ENCODE measurements around the gene BSND.

BSND gene

DNA sequence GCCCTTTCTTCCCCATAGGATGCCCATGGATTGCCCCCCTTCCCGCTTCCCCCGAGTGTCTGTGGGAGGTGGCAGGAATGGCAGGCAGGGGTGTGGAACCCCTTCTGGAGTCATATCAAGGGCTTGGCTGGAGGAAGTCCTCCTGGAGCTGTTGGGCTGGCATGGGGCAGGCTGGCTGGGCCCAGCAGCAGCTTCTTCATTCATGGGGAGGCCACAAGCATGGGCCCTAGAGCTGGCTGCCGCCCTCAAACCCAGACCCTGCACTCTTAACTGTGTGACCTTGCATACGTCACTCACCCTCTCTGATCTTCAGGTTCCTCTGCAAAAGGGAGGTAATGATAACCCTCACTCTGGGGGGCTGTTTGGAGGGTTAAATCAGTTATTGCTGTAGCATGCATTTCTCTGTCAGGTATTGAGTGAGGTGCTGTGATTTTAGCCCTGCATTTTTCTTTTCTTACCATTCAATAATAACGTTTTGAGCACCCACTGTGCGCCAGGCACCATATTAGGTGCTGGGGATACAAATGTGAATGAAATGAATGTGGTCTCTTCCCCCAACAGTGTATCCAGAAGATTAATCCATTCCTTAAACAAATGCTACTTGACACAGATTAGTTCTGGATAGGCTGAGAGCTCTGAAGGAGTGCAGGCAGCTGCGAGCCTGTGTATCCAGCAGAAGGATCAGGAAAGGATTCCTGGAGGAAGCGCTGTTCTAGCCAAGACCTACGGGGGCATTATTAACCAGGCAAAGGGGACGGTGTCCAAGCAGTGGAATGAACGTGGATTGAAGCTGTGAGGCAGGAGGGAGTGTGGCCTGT, 49.9 kb downstream of the BSND start:
- DNase-seq (ENCODE audit: low spot score): no peak

DNA sequence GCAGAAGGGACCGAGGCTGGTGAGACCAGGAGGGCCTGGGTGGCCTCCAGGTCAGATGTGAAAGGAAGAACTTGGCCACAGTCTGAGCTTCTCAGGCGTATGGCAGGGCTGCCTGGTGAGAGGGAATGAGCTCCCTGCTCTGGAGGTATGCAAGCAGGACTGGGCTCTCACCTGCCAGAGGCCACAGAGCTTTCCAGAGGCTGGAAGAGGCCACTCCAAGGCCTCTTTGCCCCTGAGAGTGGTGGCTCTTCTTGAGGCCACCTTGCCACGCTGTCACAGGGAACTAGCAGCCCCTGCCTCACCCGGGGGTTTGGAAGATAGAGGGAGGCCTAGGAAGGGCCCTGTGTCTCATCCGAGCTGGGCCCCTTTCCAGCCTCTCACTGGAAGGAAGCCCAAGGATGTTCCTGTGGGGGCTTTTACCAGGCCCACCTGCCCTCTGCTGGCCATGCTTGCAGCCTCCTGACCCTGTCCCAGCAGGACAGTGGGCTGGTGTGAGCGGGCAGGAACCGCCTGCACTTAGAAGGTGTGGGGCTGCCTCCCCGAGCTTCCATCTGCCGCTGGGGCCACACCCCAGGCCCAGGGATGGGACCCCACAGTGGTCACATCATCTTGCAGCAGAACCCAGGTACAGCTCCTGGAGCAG, 50.7 kb downstream of the BSND start:
- no peak for DNase-seq (ENCODE audit: low spot score)

DNA sequence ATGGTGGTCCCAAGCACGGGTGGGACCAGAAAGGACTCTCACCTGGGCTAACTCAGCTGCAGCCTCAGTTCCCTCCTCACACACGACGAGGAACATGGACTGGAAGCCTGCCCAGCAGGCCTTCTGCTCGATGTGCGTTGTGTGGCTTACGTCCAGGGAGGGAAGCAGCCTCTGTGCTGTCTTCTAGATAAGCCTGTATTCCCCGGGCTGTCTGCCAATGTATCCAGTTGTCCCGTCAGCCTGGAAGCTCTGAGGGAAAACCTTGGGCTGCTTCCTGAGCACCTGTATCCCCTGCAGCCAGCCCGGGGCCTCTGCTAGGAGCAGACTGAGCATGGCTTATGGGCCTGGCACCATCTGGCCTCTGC, 51.2 kb downstream of the BSND start:
- DNase-seq (ENCODE audit: low spot score): no peak

DNA sequence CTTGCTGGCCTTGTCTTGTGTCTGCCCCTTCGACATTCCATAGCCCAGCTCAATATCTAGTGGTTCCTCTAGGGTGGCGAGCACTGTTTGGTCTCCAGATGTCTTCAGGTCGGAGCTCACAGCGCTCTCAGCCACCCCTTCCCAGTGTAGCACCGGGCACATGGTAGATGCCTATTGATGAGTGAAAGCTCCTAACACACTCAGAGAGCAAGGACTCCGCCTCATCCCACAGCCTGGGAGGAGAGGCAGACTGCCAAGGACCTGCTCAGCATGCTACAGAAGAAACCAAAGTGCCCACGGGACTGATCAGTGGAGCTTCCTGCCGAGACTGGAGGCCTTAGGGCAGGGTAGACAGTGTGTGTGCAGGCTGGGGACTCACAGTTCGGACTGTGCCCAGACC, 51.5 kb downstream of the BSND start:
- no peak for DNase-seq (ENCODE audit: low spot score)

DNA sequence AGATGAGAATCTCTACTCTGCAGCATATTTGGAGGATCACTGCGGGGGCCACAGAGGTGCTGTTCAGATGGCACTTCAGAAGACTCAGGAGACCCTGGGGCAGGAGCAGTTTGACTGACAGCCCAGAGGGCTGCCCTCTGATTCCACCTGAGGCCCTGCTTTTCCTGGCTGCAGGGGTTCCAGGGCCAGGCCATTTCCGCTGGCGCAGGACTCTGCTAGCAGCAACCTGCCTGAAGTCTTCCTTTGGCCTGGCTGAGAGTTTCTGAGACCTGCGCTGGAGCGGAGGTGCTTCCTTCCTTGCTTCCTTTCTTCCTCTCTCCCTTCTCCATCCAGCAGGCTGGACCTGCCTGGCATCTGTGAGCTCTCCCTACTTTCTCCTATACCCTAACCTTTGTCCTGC, 52.4 kb downstream of the BSND start:
- DNase-seq (ENCODE audit: low spot score): no peak

DNA sequence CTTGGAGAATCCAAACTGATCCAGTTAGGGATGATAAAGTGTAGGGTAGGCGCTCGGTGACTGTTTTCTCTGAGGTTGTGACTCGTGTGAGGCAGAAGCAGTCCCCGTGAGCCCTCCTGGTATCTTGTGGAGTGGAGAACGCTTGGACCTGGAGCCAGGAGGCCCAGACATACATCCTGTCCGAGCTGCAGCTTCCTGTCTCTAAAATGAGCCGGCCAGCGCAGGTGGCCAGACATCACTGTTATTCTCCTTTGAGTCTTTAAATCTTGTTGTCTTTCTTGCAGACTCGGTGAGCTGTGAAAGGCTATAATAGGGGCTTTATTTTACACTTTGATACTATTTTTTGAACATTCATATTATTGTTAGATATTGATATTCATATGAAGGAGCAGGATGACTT, 52.9 kb downstream of the BSND start:
- no peak for DNase-seq (ENCODE audit: low spot score)

DNA sequence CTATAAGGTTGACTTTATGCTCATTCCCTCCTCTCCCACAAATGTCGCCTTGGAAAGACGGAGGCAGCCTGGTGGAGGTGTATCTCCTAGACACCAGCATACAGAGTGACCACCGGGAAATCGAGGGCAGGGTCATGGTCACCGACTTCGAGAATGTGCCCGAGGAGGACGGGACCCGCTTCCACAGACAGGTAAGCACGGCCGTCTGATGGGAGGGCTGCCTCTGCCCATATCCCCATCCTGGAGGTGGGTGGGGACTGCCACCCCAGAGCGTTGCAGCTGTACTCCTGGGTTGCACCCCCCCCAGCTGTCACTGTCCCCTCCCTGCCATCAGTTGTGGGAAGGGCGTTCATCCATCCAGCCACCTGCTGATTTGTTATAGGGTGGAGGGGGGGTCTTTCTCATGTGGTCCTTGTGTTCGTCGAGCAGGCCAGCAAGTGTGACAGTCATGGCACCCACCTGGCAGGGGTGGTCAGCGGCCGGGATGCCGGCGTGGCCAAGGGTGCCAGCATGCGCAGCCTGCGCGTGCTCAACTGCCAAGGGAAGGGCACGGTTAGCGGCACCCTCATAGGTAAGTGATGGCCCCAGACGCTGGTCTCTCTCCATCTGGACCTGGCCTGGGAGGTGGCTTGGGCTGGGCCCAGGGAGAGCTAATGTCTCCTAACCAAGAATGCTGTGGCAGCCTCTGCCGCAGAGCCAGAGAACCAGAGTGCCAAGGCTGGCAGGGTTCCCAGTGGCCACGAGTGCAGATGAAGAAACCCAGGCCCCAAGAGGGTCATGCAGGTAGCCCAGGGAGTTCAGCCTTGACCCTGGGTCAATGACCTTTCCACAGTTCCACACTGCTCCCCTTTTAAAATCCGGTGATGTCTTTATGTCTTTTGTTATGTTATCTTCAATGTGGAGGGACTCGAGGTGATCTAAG, 53.7 kb downstream of the BSND start:
- no peak for DNase-seq (ENCODE audit: low spot score)

DNA sequence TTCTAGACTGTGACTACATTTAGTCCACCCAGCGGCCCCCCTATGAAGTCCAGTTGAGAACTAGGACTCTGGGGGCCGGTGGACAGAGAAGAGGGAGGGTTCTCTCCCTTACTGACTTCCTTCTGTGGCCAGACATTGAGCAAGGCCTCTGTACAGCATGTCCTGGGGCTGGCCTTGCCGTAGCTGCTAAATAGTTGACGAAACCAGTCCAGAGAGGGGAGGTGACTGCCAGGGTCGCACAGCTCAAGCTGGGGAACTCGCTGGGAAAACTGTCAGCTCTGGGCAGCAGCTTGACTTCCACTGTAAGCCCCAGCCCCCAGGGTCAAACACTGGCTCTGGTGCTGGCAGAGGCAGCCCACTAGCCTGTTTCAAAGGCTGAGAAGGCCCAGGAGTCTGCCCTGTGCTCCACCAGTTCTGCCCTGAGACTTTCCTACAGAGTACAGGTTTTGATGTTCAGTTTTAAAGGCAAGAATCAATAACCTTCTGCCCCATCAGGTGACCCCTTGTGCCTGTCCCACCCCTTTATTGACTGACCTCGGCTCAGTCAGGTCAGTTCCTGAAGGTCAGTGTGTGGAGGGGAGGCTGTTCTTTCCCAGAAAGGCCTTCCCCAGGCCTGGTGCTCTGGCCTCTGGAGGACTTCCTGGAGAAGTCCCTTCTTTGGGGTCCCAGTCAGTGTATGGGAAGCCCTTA, 54.7 kb downstream of the BSND start:
- DNase-seq (ENCODE audit: low spot score): no peak

DNA sequence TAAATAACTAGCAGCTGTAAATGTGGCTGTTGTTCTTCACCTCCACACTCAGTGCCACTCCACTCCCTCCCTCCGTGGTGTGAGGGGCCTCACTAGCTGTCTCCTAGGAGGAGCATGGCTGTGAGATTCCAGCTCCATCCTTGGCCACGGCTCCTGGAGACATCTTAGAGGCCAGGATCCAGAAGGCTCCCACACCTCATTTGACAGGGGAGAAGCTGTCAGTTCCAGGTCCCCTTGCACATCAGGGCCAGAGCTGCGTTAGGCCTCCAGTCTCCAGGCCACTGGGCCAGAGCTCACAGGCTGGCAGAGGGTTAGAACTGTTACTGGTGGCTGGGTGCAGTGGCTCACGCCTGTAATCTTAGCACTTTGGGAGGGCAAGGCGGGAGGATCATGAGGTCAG, 55.7 kb downstream of the BSND start:
- DNase-seq (ENCODE audit: low spot score): no peak

DNA sequence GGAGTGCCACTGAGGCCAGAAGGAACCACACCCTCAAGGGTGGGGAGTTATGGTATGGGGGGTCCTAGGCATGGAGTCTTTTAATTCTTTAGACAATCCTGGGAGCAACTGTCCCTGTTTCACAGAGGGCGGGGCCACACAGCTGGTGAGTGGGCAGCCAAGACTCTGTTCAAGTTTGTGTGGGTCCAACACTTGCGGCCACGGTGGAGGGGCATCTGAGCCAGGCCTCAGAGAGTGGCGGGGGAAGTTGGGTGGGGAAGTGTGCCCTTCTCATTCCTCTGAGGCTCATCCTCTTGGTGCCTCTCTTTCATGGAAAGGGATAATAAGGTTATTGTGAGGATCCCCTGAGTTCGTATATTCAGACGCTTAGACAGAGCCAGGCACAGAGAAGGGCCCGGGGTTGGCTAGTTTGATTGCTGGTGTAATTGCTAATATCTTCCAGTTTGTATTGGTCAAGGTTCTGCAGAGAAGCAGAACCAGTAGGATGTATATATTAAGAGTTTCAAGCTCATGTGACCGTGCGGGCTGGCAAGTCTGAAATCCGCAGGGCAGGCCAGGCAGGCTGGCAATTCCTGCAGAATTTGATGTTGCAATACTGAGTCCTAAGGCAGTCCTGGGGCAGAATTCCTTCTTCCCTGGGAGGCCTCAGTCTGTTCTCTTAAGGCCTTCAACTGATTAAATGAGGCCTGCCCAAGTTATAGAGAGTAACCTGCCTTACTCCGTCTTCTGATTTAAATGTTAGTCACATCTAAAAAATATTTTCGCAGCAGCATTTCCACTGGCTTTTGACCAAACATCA, 56.5 kb downstream of the BSND start:
- no peak for DNase-seq (ENCODE audit: low spot score)

DNA sequence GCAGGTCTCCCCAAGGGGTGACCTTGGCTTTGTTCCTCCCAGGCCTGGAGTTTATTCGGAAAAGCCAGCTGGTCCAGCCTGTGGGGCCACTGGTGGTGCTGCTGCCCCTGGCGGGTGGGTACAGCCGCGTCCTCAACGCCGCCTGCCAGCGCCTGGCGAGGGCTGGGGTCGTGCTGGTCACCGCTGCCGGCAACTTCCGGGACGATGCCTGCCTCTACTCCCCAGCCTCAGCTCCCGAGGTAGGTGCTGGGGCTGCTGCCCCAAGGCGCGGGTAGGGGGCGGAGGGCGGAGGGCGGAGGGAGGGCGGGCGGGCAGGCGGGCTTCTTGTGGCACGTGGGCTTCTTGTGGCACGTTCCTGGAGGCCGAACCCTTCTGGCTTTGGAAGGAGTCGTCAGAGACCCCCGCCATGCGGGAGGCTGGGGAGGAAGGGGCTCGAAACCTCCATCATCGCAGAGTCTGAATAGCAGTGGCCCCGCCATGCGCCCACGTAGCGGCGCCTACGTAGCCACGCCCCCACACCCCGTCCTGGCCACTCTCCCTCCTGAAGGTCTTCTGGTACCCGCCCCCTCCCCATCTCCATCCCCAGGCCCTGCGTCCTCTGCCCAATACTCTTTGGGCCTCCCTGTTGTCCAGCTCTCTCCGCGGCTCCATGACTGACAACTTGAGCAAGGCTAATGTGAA, 57.4 kb downstream of the BSND start:
- DNase-seq (ENCODE audit: low spot score): no peak

DNA sequence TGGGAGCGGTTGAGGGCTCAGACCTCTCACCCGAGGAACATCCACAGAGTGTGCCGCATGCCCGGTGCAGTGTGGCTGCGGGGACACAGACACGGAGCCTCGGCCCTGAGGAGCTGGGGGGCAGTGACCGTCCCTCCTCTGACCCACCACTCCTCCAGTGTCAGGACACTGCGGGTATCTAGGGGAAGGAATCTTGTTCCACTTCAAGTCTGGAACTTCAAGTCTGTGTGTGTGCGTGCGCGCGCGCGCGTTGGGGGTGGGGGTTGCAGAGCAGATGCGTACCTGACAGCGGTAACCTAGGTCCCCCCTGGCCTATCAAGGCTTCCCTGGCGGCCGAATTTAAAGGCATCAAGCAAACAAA, 57.9 kb downstream of the BSND start:
- DNase-seq (ENCODE audit: low spot score): no peak

DNA sequence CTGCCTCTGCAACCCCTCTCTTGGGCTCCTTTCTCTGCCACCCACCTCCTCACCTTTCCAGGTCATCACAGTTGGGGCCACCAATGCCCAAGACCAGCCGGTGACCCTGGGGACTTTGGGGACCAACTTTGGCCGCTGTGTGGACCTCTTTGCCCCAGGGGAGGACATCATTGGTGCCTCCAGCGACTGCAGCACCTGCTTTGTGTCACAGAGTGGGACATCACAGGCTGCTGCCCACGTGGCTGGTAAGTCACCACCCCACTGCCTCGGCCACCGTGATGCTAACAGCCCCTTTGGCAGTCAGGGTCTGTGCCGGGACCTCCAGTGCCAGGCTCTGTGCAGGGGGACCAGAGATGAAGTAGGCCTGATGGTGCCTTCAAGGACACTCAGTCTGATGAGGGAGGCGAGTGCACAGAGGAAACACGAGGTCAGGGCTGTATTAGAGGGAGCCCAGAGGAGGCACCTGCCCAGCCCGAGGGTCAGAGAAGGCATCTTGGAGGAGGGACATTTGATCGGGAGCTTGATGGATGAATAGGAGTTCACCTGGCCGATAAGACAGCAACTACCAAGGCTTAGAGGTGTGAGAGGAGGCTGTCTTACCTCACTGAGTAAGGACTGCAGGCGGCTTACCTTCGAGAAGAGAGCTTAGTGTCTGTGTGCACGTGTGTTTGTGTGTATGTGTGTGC, 58.7 kb downstream of the BSND start:
- DNase-seq (ENCODE audit: low spot score): no peak

DNA sequence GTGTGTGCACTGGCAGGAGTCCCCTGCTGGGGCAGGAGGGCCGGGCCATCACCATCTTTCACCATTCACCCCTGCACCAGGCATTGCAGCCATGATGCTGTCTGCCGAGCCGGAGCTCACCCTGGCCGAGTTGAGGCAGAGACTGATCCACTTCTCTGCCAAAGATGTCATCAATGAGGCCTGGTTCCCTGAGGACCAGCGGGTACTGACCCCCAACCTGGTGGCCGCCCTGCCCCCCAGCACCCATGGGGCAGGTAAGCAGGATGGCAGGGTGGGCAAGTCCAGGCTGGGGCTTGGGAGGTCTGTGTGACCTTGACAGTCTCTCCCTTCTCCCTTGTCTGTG, 59.2 kb downstream of the BSND start:
- no peak for DNase-seq (ENCODE audit: low spot score)

DNA sequence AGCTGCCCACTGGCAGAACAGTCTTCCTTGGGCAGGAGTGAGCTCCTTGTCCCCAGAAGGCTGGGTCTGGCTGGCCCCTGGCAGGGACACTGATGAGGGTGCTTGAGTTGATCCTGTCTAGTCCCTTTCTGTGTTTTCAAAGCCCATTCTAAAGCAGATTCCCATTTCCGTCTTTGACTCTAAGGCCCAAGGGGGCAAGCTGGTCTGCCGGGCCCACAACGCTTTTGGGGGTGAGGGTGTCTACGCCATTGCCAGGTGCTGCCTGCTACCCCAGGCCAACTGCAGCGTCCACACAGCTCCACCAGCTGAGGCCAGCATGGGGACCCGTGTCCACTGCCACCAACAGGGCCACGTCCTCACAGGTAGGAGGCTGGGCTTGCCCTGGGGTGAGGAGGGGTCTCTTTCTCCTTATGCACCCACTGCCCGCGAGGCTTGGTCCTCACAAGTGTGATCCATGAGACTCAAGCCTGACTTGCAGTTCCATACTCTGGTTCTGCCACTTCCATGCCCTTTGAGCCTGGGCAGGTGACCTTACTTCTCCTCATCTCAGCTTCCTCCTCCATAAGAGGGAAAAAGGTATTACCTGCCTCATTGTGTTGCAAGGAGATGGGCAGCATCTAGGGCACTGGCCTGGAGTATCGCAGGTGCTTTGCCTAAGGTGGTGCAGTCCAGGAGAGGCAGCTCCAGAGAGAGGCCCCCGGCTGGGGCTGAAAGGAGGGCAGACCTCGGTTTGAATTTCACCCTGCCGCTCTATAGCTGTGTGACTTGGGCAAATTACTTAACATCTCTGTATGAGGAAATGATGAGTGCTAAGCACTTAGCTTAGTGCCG, 60.8 kb downstream of the BSND start:
- DNase-seq (ENCODE audit: low spot score): no peak

DNA sequence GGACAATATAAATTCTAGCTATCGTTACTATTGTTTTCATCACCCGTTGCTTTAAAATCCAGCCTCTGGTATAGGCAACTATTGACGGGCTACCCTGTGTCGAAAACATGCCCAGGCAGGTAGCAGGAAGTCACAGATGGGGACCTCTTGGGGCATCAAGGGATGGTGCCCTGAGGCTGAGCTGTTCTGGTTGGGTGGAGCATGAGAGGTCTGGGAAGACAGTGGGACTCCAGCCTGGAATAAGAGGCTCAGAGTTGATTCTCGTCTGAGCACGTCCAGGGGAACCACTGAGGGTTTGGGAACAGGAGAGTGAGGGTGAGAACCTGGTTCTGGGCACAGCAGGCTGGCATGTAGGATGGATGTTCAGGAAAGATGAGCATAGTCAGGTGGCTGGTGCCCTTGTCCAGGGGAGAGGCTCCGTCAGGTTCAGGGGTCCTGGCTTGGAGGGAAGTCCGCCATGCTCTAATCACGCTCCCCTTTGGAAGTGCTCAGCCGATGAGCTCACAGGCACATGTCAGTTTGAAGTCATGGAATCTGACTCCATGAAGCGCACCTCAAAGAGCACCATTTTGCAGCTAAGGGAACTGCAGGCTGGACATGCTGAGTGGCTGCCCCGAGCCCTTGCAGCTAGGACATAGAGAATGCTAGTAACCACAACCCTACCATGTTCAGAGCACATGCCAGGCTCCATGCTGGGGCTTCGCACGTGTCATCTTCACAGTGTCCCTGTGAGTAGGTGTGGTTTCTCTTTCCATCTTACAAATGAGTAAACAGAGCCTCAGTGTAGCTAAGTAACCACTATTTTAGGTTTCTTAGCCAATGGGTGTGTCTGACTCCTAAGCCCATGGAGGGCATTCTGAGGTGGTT, 61.6 kb downstream of the BSND start:
- no peak for DNase-seq (ENCODE audit: low spot score)

DNA sequence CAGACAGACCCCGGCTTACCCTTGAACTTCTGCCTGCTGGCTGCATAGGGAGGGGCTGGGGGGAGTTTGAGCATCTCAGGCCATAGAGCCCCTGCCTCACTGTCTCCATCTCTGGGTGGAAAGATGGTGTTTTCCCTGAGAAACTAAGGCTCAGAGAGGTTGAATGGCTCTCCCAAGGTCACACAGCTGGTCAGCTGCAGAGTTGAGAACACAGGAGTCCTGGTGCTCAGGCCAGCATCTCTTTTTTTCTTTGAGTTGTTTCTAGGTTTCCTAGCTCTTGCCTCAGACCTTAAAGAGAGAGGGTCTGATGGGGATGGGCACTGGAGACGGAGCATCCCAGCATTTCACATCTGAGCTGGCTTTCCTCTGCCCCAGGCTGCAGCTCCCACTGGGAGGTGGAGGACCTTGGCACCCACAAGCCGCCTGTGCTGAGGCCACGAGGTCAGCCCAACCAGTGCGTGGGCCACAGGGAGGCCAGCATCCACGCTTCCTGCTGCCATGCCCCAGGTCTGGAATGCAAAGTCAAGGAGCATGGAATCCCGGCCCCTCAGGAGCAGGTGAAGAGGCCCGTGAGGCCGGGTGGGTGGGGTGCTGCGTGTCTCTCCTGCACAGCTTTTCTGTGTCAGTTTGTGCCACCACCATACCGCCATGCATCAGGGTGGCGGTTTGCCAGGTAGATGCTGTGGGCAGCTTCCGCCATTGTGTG, 62.4 kb downstream of the BSND start:
- no peak for DNase-seq (ENCODE audit: low spot score)

Measured in kidney tubule cell (primary cell).